Neural cell (in vitro differentiated cells): ENCODE measurements around the gene GRID1.

ENCODE experiments used
- EP300 ChIP-seq: fragments of 450-650 bp; conservative IDR thresholded peaks from 2 replicates; pipeline ENCODE4 v1.6.1; 2014; ENCODE audit warnings: antibody characterized with exemption, mild to moderate bottlenecking, moderate library complexity; ENCODE audit not compliant: poor library complexity, severe bottlenecking
- EZH2 ChIP-seq: fragments of 200-600, 300-800 bp; shearing (Covaris generic), sonication (generic); IDR thresholded peaks from 2 replicates; pipeline ENCODE4 v1.6.1; 2014; ENCODE audit warnings: antibody characterized with exemption, low read length, borderline replicate concordance, mild to moderate bottlenecking; ENCODE audit not compliant: insufficient read depth, poor library complexity, severe bottlenecking
- MXI1 ChIP-seq: fragments of 450-650 bp; conservative IDR thresholded peaks from 2 replicates; pipeline ENCODE4 v1.6.1; 2014; ENCODE audit warnings: antibody characterized with exemption, mild to moderate bottlenecking; ENCODE audit not compliant: poor library complexity, severe bottlenecking
- POLR2AphosphoS5 ChIP-seq: IDR thresholded peaks from 2 replicates; pipeline ENCODE4 v1.6.1; 2012
- RAD21 ChIP-seq: fragments of 450-650 bp; conservative IDR thresholded peaks from 2 replicates; pipeline ENCODE4 v1.6.1; 2014; ENCODE audit warnings: antibody characterized with exemption, mild to moderate bottlenecking, moderate library complexity
- TAF1 ChIP-seq: IDR thresholded peaks from 2 replicates; pipeline ENCODE4 v1.6.1; 2012; ENCODE audit warnings: low read depth
- TF ChIP-seq, protein P1 (sequence below): fragments of 450-650 bp; IDR thresholded peaks from 2 replicates; pipeline ENCODE4 v1.5.1; 2014; ENCODE audit warnings: antibody characterized with exemption, mild to moderate bottlenecking, moderate library complexity; ENCODE audit not compliant: poor library complexity, severe bottlenecking

DNA sequence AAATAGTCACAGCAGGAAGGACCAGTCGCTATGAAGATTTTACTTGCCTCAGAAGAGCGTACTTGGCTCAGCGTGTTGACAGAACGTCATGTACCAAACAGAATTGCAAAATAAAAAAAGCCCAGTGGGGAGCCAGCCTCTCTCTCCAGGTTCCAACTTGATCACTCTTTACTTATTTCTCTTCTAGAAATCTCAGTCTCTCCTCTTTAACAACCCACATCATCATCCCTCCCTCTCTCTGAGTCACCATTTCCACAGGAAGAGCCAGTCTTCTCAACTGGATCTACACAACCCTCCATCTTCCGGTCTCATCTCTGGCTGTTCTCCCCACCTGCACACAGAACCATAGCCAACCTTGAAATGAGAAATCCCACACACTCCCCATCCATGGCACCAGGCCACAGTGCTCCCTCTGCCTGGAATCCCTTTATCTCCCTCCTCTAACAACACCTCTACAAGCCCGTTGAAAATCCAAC is 718.3 kb downstream of the GRID1 start:
- TF ChIP-seq, protein P1, sequence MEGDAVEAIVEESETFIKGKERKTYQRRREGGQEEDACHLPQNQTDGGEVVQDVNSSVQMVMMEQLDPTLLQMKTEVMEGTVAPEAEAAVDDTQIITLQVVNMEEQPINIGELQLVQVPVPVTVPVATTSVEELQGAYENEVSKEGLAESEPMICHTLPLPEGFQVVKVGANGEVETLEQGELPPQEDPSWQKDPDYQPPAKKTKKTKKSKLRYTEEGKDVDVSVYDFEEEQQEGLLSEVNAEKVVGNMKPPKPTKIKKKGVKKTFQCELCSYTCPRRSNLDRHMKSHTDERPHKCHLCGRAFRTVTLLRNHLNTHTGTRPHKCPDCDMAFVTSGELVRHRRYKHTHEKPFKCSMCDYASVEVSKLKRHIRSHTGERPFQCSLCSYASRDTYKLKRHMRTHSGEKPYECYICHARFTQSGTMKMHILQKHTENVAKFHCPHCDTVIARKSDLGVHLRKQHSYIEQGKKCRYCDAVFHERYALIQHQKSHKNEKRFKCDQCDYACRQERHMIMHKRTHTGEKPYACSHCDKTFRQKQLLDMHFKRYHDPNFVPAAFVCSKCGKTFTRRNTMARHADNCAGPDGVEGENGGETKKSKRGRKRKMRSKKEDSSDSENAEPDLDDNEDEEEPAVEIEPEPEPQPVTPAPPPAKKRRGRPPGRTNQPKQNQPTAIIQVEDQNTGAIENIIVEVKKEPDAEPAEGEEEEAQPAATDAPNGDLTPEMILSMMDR, result no peak
- no peak for TF ChIP-seq MXI1
- TF ChIP-seq POLR2AphosphoS5, result no peak
- TF ChIP-seq EZH2, result no peak
- no peak for TF ChIP-seq EP300
- no peak for TF ChIP-seq RAD21
- TF ChIP-seq TAF1, result no peak
